Measurements from ENCODE around the gene TDRD7.

DNA sequence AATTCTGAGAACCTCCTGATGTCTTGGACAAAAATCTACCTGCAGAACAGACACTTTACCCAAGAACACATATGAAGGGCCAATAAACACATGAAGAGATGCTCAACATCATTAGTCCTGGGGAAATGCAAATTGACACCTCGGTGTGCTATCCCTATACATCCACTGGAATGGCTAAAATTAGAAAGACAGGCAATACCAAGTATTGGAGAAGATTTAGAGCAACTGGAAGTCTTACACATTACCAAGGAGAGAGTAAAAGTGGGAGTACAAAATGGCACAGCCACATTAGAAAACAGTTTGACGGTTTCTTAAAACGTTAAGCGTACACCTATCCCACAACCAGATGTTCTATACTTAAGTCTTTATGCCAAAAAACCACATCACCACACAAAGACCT is 3.3 kb upstream of the TDRD7 start:
- TF ChIP-seq, protein P1, sequence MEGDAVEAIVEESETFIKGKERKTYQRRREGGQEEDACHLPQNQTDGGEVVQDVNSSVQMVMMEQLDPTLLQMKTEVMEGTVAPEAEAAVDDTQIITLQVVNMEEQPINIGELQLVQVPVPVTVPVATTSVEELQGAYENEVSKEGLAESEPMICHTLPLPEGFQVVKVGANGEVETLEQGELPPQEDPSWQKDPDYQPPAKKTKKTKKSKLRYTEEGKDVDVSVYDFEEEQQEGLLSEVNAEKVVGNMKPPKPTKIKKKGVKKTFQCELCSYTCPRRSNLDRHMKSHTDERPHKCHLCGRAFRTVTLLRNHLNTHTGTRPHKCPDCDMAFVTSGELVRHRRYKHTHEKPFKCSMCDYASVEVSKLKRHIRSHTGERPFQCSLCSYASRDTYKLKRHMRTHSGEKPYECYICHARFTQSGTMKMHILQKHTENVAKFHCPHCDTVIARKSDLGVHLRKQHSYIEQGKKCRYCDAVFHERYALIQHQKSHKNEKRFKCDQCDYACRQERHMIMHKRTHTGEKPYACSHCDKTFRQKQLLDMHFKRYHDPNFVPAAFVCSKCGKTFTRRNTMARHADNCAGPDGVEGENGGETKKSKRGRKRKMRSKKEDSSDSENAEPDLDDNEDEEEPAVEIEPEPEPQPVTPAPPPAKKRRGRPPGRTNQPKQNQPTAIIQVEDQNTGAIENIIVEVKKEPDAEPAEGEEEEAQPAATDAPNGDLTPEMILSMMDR (conservative IDR thresholded peaks at IDR 0.05 in 1 of 2, IDR thresholded peaks at IDR 0.05 in 1 of 2; ENCODE audit: extremely low read depth in 1 of 2, insufficient read depth in 1 of 2, low read depth in 1 of 2, low read length in 2 of 2), result no peak
- TF ChIP-seq EZH2 (IDR thresholded peaks at IDR 0.05; ENCODE audit: borderline replicate concordance, low read length), result no peak

Measured in mammary epithelial cell (primary cell).